Measurements from ENCODE around the gene VPS26B. TPM values are rescaled to one million over a fixed set of nuclear protein-coding genes. Genes with fewer than 3 reads are reported as not detected.

VPS26B gene
- total and polyA plus RNA-seq, 7 donors, result 22.8 to 53.7 (median 35.7) TPM

DNA sequence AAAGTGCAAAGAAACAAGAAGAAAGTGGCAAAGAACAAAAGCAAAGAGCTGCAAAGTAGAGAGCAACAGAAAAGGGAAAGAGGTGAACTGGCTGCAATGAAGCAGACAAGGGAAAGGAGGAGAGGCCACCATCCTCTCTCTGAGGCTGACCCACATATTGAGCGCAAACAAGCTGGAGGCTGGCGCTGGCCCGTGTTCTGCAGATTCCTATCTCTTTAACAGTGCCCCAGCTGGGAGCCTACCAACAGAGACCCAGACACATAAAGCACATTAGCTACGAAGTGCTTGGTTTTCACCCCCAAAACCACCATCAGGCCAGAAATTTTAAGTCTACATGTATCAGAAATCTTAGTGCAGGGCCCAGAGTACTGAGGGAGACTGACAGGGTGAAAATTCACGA is 18.3 kb upstream of the VPS26B start:
- Histone ChIP-seq H3K27me3 (no peaks in the 10 kb centered on the region), H3K4me3 (no peak overlapping the region), H3K9me3 (no peaks in the 10 kb centered on the region), H3K27ac (no peak overlapping the region), H3K4me1 (no peaks in the 10 kb centered on the region), H3K36me3 (peaks cover 7 to 77% (median 21%) of the 10 kb centered on the region in 4 donors)
- DNase-seq, result no peak
- 94 to 95% methylated on average over 5 of the region's 5 CpGs for WGBS, 2 donors
- TF ChIP-seq CTCF (IDR thresholded peaks at IDR 0.05) (no peak), POLR2A (IDR thresholded peaks at IDR 0.05) (no peak)
- intact Hi-C loops (cut with DNase I), result no loop called here

- Histone ChIP-seq H3K27me3 (no peaks in the 10 kb centered on the region), H3K9me3 (no peaks in the 10 kb centered on the region), H3K27ac (no peak overlapping the region), H3K36me3 (peaks cover 4 to 62% (median 14%) of the 10 kb centered on the region in 4 donors), H3K4me1 (no peaks in the 10 kb centered on the region), H3K4me3 (no peak overlapping the region)
- intact Hi-C loops (cut with DNase I), result no loop called here
- no peak for TF ChIP-seq EP300 (IDR thresholded peaks at IDR 0.05)
- TF ChIP-seq CTCF (IDR thresholded peaks at IDR 0.05), result peak; percentile 8 to 62 (median 44)
- no peak for TF ChIP-seq POLR2AphosphoS5 (IDR thresholded peaks at IDR 0.05)
- DNase-seq, result no peak
- WGBS, 2 donors, result 82 to 83% methylated on average over 16 of the region's 16 CpGs
These were observed 16.8 kb upstream of the VPS26B start for GRCh38 chr11:134207538-134208239.

GRCh38 chr11:134215836-134216235 is 8.6 kb upstream of the VPS26B start:
- Histone ChIP-seq H3K27ac (no peak overlapping the region), H3K9me3 (no peaks in the 10 kb centered on the region), H3K4me3 (no peak overlapping the region), H3K36me3 (peaks cover 0 to 24% (median 0%) of the 10 kb centered on the region in 4 donors), H3K27me3 (no peaks in the 10 kb centered on the region), H3K4me1 (no peaks in the 10 kb centered on the region)
- no peak for TF ChIP-seq CTCF (IDR thresholded peaks at IDR 0.05)
- no peak for TF ChIP-seq EP300 (IDR thresholded peaks at IDR 0.05)
- TF ChIP-seq POLR2A (IDR thresholded peaks at IDR 0.05), result no peak
- TF ChIP-seq POLR2AphosphoS5 (IDR thresholded peaks at IDR 0.05), result no peak
- intact Hi-C loops (cut with DNase I), result no loop called here
- 92 to 95% methylated on average over 7 of the region's 7 CpGs for WGBS, 2 donors
- DNase-seq, result no peak

DNA sequence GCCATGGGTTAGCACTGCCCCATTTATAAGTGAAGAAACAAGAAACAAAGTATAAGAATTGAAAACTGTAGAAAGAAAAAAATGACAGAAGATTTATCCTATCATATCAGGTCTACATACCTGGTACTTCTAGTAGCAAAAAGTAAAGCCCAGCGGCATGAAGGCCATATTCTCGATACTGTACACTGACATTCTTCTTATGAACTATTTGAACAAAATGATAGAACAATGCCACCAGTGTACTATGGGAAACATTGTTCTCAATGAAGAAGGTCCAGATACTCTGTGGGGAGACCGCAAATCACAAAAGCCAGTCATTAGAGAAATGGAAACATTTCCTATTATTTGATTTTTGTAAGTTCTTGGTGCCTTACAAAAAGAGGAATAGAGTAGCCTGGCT is 7.7 kb upstream of the VPS26B start:
- intact Hi-C loops (cut with DNase I), result no loop called here
- TF ChIP-seq POLR2A (IDR thresholded peaks at IDR 0.05) (no peak), POLR2AphosphoS5 (IDR thresholded peaks at IDR 0.05) (no peak), CTCF (IDR thresholded peaks at IDR 0.05) (no peak), EP300 (IDR thresholded peaks at IDR 0.05) (no peak)
- DNase-seq, result no peak
- Histone ChIP-seq H3K36me3 (peaks cover 0 to 24% (median 0%) of the 10 kb centered on the region in 4 donors), H3K4me1 (no peaks in the 10 kb centered on the region), H3K27me3 (no peaks in the 10 kb centered on the region), H3K9me3 (no peaks in the 10 kb centered on the region), H3K27ac (no peak overlapping the region), H3K4me3 (no peak overlapping the region)
- 94 to 97% methylated on average over 3 of the region's 3 CpGs for WGBS, 2 donors

GRCh38 chr11:134223121-134223520 is 1.4 kb upstream of the VPS26B start:
- Histone ChIP-seq H3K9me3 (no peaks in the 10 kb centered on the region), H3K4me1 (peaks cover 0 to 42% (median 32%) of the 10 kb centered on the region in 4 donors), H3K4me3 (peak overlapping the region; percentile 69 to 94 (median 82)), H3K27me3 (no peaks in the 10 kb centered on the region), H3K36me3 (peaks cover 0 to 12% (median 0%) of the 10 kb centered on the region in 4 donors), H3K27ac (peak overlapping the region in 3 of 4 donors; percentile 95 to 96 (median 96))
- intact Hi-C loops (cut with DNase I), result no loop called here
- DNase-seq, result no peak
- WGBS, 2 donors, result 7 to 9% methylated on average over 5 of the region's 5 CpGs
- TF ChIP-seq EP300 (IDR thresholded peaks at IDR 0.05) (no peak), POLR2A (IDR thresholded peaks at IDR 0.05) (no peak)

All from sigmoid colon (tissue), 7 donors.